Thoracic aorta (tissue), 2 donors: Measurements from ENCODE around the gene IGFLR1. TPM values are rescaled to one million over a fixed set of nuclear protein-coding genes. Genes with fewer than 3 reads are reported as not detected.

Experiments used
- ATAC-seq: fragments of 150-250 bp; one replicate; pipeline ENCODE4 v1.8.0; 2017; ENCODE audit warnings: low read depth; ENCODE audit not compliant: insufficient number of reproducible peaks, low FRiP score
- DNase-seq: peaks from one replicate; pipeline ENCODE4 v3.0.0-alpha.2; 2020; ENCODE audit warnings: low spot score
- H3K27ac ChIP-seq, 2 donors: fragments of 200-600 bp; sonication (generic); 1 replicate in 1 of 2; 2 replicates in 1 of 2; pipeline ENCODE4 v1.5.1; 2016; ENCODE audit warnings: mild to moderate bottlenecking in 2 of 2, moderate library complexity in 2 of 2
- H3K27me3 ChIP-seq: fragments of 200-600 bp; sonication (generic); replicated peaks from 2 replicates; pipeline ENCODE4 v1.6.0; 2016; ENCODE audit warnings: mild to moderate bottlenecking; ENCODE audit not compliant: insufficient read depth
- H3K36me3 ChIP-seq: fragments of 200-600 bp; sonication (generic); one replicate; pipeline ENCODE4 v1.5.1; 2016
- H3K4me1 ChIP-seq, 2 donors: fragments of 200-600 bp; sonication (generic); 1 replicate in 1 of 2; 2 replicates in 1 of 2; pipeline versions ENCODE4 v1.5.1 to v1.6.0; 2016; ENCODE audit warnings: low read depth in 2 of 2, mild to moderate bottlenecking in 1 of 2; ENCODE audit not compliant: control insufficient read depth in 1 of 2
- H3K4me3 ChIP-seq: fragments of 200-600 bp; sonication (generic); 2 replicates; pipeline ENCODE4 v1.5.1; 2016; ENCODE audit warnings: mild to moderate bottlenecking
- H3K9me3 ChIP-seq: fragments of 200-600 bp; sonication (generic); 2 replicates; pipeline ENCODE4 v1.5.1; 2016
- total RNA-seq, 2 donors: library from RNA; depleted of rRNA; stranded (reverse); fragments of >200 nt; gene quantifications; one replicate each; pipeline versions ENCODE4 v1.1.0 to v1.2.3, GENCODE V29; 2016
- TF ChIP-seq, protein P1 (sequence below): fragments of 200-600 bp; sonication (generic); IDR thresholded peaks from one replicate; pipeline ENCODE4 v1.5.1; 2019; ENCODE audit warnings: antibody characterized with exemption

Gene IGFLR1
- total RNA-seq, 2 donors from 2014 or later, result 6.9 to 13.1 TPM

DNA sequence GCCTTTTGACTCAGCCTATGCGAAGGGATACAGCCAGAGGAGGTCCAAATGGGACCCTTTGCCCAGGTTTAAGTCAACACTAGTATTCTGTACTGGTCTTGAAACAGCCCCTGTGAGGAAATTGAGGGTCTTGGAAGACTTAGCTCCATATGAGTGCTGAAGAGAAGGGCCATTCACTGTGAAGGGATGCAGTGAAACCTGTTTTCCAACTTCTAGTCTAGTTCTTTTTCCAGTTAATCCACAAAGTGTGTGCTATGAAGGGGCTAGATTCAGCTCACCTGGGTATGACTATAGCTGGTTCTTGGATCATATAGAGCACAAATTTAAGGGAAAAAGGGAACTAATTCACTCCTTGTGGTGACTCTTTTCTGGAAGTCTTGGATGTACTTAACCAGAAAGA, 33.9 kb downstream of the IGFLR1 start:
- Histone ChIP-seq H3K9me3 (no peaks in the 10 kb centered on the region), H3K4me3 (no peak overlapping the region), H3K36me3 (no peaks in the 10 kb centered on the region), H3K27me3 (no peaks in the 10 kb centered on the region), H3K4me1 (no peaks in the 10 kb centered on the region), H3K27ac (no peak overlapping the region)
- TF ChIP-seq, protein P1, sequence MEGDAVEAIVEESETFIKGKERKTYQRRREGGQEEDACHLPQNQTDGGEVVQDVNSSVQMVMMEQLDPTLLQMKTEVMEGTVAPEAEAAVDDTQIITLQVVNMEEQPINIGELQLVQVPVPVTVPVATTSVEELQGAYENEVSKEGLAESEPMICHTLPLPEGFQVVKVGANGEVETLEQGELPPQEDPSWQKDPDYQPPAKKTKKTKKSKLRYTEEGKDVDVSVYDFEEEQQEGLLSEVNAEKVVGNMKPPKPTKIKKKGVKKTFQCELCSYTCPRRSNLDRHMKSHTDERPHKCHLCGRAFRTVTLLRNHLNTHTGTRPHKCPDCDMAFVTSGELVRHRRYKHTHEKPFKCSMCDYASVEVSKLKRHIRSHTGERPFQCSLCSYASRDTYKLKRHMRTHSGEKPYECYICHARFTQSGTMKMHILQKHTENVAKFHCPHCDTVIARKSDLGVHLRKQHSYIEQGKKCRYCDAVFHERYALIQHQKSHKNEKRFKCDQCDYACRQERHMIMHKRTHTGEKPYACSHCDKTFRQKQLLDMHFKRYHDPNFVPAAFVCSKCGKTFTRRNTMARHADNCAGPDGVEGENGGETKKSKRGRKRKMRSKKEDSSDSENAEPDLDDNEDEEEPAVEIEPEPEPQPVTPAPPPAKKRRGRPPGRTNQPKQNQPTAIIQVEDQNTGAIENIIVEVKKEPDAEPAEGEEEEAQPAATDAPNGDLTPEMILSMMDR, result no peak
- DNase-seq (no peak), ATAC-seq (no peak)

DNA sequence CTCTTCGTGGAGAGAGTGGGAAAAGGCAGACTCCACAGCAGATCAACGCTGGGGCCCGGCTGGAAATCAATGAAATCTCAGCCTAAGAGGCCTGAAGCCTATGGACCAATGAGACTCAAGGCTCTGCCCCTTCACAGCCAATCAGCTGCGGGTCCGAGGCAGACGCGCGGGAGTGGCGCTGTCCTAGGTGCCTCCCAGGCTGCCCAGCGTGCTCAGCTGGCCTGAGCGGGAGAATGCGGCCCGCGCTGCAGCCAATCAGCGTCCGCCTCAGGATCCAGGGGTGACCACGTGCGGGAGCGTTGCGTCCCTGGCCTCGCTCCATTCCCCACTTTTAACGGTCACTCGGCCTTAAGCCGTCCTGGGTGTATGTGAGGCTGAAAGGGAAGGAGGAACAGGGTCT, 38.0 kb downstream of the IGFLR1 start, which contains the start of gene ZBTB32:
ZBTB32 (plus strand) TSS at position 341 of the 400 bp plus-strand sequence. CDS start 10,069 bp downstream, outside the sequence.
- Histone ChIP-seq H3K27me3 (no peaks in the 10 kb centered on the region), H3K36me3 (no peaks in the 10 kb centered on the region), H3K9me3 (no peaks in the 10 kb centered on the region), H3K27ac (no peak within 1 kb of the TSS), H3K4me3 (no peak within 1 kb of the TSS), H3K4me1 (peaks cover 0 to 9% of the 10 kb centered on the region in 2 donors)
- TF ChIP-seq, protein P1, result no peak
- DNase-seq, result no peak
- ATAC-seq, result no peak

DNA sequence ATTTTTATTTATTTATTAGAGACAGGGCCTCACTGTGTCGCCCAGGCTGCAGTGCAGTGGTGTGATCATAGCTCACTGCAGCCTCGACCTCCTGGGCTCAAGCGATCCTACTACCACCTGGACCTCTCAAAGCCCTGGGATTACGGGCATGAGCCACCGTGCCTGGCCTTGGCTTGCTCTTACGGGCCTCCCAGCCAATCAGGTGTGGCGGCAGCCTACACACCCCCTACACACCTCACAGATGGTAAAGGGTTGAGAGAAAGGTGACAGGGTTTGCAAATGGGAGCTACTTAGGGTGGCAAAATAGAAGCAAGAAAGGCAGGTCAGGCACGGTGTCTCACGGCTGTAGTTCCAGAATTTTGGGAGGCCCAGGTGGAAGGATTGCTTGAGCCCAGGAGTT, 38.9 kb downstream of the IGFLR1 start:
- Histone ChIP-seq H3K9me3 (no peaks in the 10 kb centered on the region), H3K27ac (no peak overlapping the region), H3K4me1 (peaks cover 0 to 9% of the 10 kb centered on the region in 2 donors), H3K36me3 (no peaks in the 10 kb centered on the region), H3K4me3 (no peak overlapping the region), H3K27me3 (no peaks in the 10 kb centered on the region)
- TF ChIP-seq, protein P1, result no peak
- ATAC-seq (no peak), DNase-seq (no peak)

DNA sequence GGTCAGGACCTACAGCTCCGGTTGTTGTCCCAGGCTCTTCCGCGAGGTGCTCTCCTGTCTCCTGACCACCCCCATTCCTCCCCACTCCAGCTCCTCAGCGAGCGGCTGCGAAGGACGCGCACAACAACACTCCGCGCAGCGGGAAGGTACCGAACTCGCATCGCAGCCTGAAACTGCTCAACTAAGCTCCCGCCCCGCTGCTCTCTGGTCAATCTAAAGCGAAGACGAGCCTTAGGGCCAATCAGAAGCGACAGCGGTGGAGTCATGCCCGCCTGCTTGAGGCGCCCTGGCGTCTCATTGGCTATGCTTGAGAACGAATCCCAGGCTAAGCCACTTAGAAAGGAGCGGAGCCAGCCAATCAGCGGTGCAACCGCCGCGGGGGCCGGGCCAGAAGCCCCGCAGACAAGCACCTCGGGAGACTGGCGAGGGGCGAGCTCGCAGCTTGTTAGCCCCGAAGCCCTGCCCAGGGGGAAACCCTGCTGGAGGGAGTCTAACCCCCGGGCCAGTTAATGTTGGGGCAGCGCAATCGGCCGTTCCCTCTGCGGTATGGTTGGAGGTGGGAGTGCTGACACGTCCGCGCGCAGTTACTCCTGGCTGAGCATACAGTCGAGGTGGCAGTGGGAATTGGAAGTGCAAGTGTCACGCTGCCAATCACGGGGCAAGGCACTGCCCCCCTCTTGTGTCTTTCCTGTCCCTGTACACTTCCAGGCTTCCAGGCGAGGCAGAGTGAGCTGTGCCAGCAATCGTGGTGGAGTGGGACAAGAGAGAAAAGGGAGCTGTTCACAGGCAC, 39.8 kb downstream of the IGFLR1 start:
- TF ChIP-seq, protein P1, result no peak
- peaks cover 0 to 9% of the 10 kb centered on the region in 2 donors for H3K4me1 ChIP-seq
- DNase-seq, result peak; percentile 88
- peak overlapping the region; percentile 76 for H3K4me3 ChIP-seq
- H3K36me3 ChIP-seq, result no peaks in the 10 kb centered on the region
- peak; percentile 98 for ATAC-seq
- no peak overlapping the region for H3K27ac ChIP-seq
- no peaks in the 10 kb centered on the region for H3K9me3 ChIP-seq
- H3K27me3 ChIP-seq, result no peaks in the 10 kb centered on the region

DNA sequence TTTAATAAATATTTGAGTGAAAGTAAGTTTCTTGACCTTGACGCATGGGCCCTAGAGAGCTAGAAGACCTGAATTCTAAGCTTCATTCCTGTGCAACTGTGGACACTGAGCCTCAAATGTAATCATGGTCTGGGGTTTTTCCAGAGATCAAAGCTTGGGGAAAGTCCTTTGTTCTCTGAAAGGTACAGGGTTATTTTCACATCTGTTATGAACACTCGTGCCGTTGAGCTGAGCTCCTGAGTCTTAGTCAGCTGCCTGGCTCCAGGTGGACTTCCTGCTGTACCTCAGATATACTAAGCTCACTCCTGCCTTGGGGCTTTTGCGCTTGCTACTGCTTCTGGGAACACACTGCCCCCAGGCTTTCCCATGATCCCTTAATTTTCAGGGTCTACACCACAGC, 45.4 kb downstream of the IGFLR1 start:
- no peak overlapping the region for H3K27ac ChIP-seq
- no peaks in the 10 kb centered on the region for H3K9me3 ChIP-seq
- DNase-seq (no peak), ATAC-seq (no peak)
- TF ChIP-seq, protein P1, result no peak
- H3K4me1 ChIP-seq, result peaks cover 0 to under 1% of the 10 kb centered on the region in 2 donors
- H3K36me3 ChIP-seq, result no peaks in the 10 kb centered on the region
- no peak overlapping the region for H3K4me3 ChIP-seq
- no peaks in the 10 kb centered on the region for H3K27me3 ChIP-seq
